GM18907 (cell line): ENCODE measurements around the gene AQP9.

ENCODE experiments used
- ATAC-seq: cut with Tn5 transposase; IDR thresholded peaks from one replicate; pipeline ENCODE4 v1.9.1; 2021; ENCODE audit warnings: mild to moderate bottlenecking, moderate library complexity; ENCODE audit not compliant: unreplicated experiment

The AQP9 gene

GRCh38 chr15:58222679-58223078 is 84.5 kb downstream of the AQP9 start:
- ATAC-seq = no peak

GRCh38 chr15:58223432-58223831 is 85.3 kb downstream of the AQP9 start:
- ATAC-seq = no peak

GRCh38 chr15:58224068-58224467 is 85.9 kb downstream of the AQP9 start:
- ATAC-seq = no peak

- no peak for ATAC-seq
Measured at GRCh38 chr15:58227706-58228543, 89.7 kb downstream of the AQP9 start.

- no peak for ATAC-seq
Measured at GRCh38 chr15:58228718-58229117, 90.5 kb downstream of the AQP9 start.

GRCh38 chr15:58229297-58229768 is 91.2 kb downstream of the AQP9 start:
- ATAC-seq = no peak

- ATAC-seq = no peak
Measured at GRCh38 chr15:58232281-58233065, 94.3 kb downstream of the AQP9 start.

- ATAC-seq = no peak
Measured at GRCh38 chr15:58233341-58233740, 95.2 kb downstream of the AQP9 start.
